OCI-LY7 (cell line): ENCODE data around the gene SULT1A4. TPM values are rescaled to one million over a fixed set of nuclear protein-coding genes. Genes with fewer than 3 reads are reported as not detected.
"Not testable (repeated sequence)": the region's sequence is repeated elsewhere in the genome, so short reads cannot be mapped to it uniquely, and the experiment has no call there.

Source experiments
- BruUV-seq: library from RNA; stranded (reverse); fragments of 400-500 nt; replicated peaks from 2 replicates; lab custom pipeline; 2021; lab: Mats Ljungman, UMichigan
- CTCF ChIA-PET: fragments of 300-600 bp; sonication (Branson Sonifier 250); formaldehyde crosslinking; loops from one replicate; lab custom pipeline; 2022; ENCODE audit warnings: antibody characterized with exemption; ENCODE audit not compliant: unreplicated experiment; lab: Charles Lee
- POLR2A ChIA-PET: fragments of 300-600 bp; sonication (Branson Sonifier 250); formaldehyde crosslinking; loops from one replicate; lab custom pipeline; 2022; ENCODE audit warnings: antibody characterized with exemption; lab: Charles Lee
- DNase-seq: peaks from one replicate; pipeline ENCODE4 v3.0.0-alpha.2; 2015; ENCODE audit warnings: low spot score
- H2AFZ ChIP-seq: fragments of 200-600 bp; sonication (generic), shearing (Covaris generic); 2 replicates; pipeline ENCODE4 v1.6.1; 2014; ENCODE audit warnings: mild to moderate bottlenecking, antibody characterized with exemption, low read length, moderate library complexity
- H3K27ac ChIP-seq: fragments of 200-600 bp; sonication (generic); 2 replicates; pipeline ENCODE4 v1.5.1; 2014; ENCODE audit warnings: mixed run types, low read depth, mild to moderate bottlenecking, moderate library complexity, low read length, inconsistent platforms; ENCODE audit not compliant: poor library complexity, severe bottlenecking
- H3K36me3 ChIP-seq: fragments of 200-600 bp; sonication (generic); 2 replicates; pipeline ENCODE4 v1.6.1; 2014; ENCODE audit warnings: mild to moderate bottlenecking, antibody characterized with exemption, low read length, moderate library complexity, mixed read lengths; ENCODE audit not compliant: insufficient read depth
- H3K4me1 ChIP-seq: fragments of 200-600 bp; sonication (generic); 2 replicates; pipeline ENCODE4 v1.5.1; 2014; ENCODE audit warnings: mild to moderate bottlenecking, low read length; ENCODE audit not compliant: insufficient read depth, poor library complexity, severe bottlenecking
- H3K4me2 ChIP-seq: fragments of 200-600 bp; sonication (generic); 2 replicates; pipeline ENCODE4 v1.6.1; 2014; ENCODE audit warnings: mild to moderate bottlenecking, low read length
- H3K4me3 ChIP-seq: fragments of 200-600 bp; sonication (generic); 2 replicates; pipeline ENCODE4 v1.5.1; 2014; ENCODE audit warnings: mild to moderate bottlenecking, low read depth, low read length; ENCODE audit not compliant: poor library complexity, severe bottlenecking
- H3K79me2 ChIP-seq: fragments of 200-600 bp; sonication (generic); 2 replicates; pipeline ENCODE4 v1.6.1; 2016; ENCODE audit warnings: low read depth, mild to moderate bottlenecking, low read length, moderate library complexity, mixed read lengths; ENCODE audit not compliant: insufficient read depth
- H3K9me2 ChIP-seq: fragments of 200-600 bp; sonication (generic); 2 replicates; pipeline ENCODE4 v1.6.1; 2016; ENCODE audit warnings: mild to moderate bottlenecking, low read length, mixed read lengths; ENCODE audit not compliant: insufficient read depth
- H3K9me3 ChIP-seq: fragments of 200-600 bp; sonication (generic); 2 replicates; pipeline ENCODE4 v1.6.1; 2014; ENCODE audit warnings: mild to moderate bottlenecking, mixed run types, low read length, mixed read lengths
- H4K20me1 ChIP-seq: fragments of 200-600 bp; sonication (generic); 2 replicates; pipeline ENCODE4 v1.6.1; 2014; ENCODE audit warnings: mild to moderate bottlenecking, antibody characterized with exemption, low read length, moderate library complexity, mixed read lengths; ENCODE audit not compliant: insufficient read depth
- intact Hi-C: fragments of 100-400 bp; cut with micrococcal nuclease; formaldehyde crosslinking; loops from one replicate; pipeline ENCODE4 v1.10.0; 2022; ENCODE audit not compliant: unreplicated experiment
- small RNA-seq: library from RNA; depleted of rRNA; stranded (forward); fragments of <200 nt; gene quantifications from one replicate; pipeline ENCODE3, GENCODE V24; 2014
- total RNA-seq, 2 experiments: library from RNA; depleted of rRNA in 1 of 2; stranded (reverse); fragments of >200 nt in 1 of 2; shearing (Covaris generic) in 1 of 2; gene quantifications; 2 replicates each; pipeline ENCODE4 v1.2.3, GENCODE V29; 2014 to 2022

SULT1A4 gene
- total RNA-seq, 2 experiments from 2014 or later, result 1.9 to 5.2 TPM

- H3K4me1 ChIP-seq, H3K4me3 ChIP-seq, DNase-seq, H3K36me3 ChIP-seq, BruUV-seq, H3K27ac ChIP-seq, H3K4me2 ChIP-seq, POLR2A ChIA-PET, H3K9me3 ChIP-seq, CTCF ChIA-PET, H2AFZ ChIP-seq, intact Hi-C loops, H4K20me1 ChIP-seq, H3K9me2 ChIP-seq, H3K79me2 ChIP-seq: not testable (repeated sequence)
These were observed 12.4 kb downstream of the SULT1A4 start for GRCh38 chr16:29472065-29472464.

GRCh38 chr16:29482276-29482675 is 22.6 kb downstream of the SULT1A4 start:
- H3K9me2 ChIP-seq, POLR2A ChIA-PET, H3K27ac ChIP-seq, DNase-seq, H3K79me2 ChIP-seq, H3K4me1 ChIP-seq, H3K4me2 ChIP-seq, CTCF ChIA-PET, H3K36me3 ChIP-seq, intact Hi-C loops, H4K20me1 ChIP-seq, H2AFZ ChIP-seq, H3K4me3 ChIP-seq, BruUV-seq, H3K9me3 ChIP-seq: not testable (repeated sequence)

GRCh38 chr16:29506308-29506707 is 46.6 kb downstream of the SULT1A4 start, which contains the start of gene NPIPB12:
Gene NPIPB12, minus strand, starts transcription at chr16:29506408.
- H3K27ac ChIP-seq, H3K9me3 ChIP-seq, H2AFZ ChIP-seq, H4K20me1 ChIP-seq, H3K36me3 ChIP-seq, H3K4me2 ChIP-seq, H3K79me2 ChIP-seq, intact Hi-C loops, BruUV-seq, POLR2A ChIA-PET, CTCF ChIA-PET, H3K4me3 ChIP-seq, H3K4me1 ChIP-seq, H3K9me2 ChIP-seq, DNase-seq: not testable (repeated sequence)

Small RNA genes within 50 kb of the gene (small RNA-seq; reads per million reads assigned to genes)
- not detected for gene AC133555.2

Other genes starting within 250 kb of the SULT1A4 start
- gene NPIPB11, start 53.2 kb upstream of the SULT1A4 start, total RNA-seq (2014; rRNA removed; shearing (Covaris generic)), result 0.60 and 1.8 TPM in 2 replicates
- 0.70 and 1.8 TPM in 2 replicates for gene NPIPB11, start 53.2 kb upstream of the SULT1A4 start, total RNA-seq (2022)
- gene BOLA2, start 5.6 kb upstream of the SULT1A4 start, total RNA-seq (2014; rRNA removed; shearing (Covaris generic)), result 47.6 and 55.7 TPM in 2 replicates
- gene BOLA2, start 5.6 kb upstream of the SULT1A4 start, total RNA-seq (2022), result 8.9 and 13.8 TPM in 2 replicates
- 13.4 and 19.2 TPM in 2 replicates for gene SLX1B, start 5.4 kb upstream of the SULT1A4 start, total RNA-seq (2014; rRNA removed; shearing (Covaris generic))
- gene SLX1B, start 5.4 kb upstream of the SULT1A4 start, total RNA-seq (2022), result 47.8 and 78.6 TPM in 2 replicates
- gene NPIPB12, start 46.5 kb downstream of the SULT1A4 start, total RNA-seq (2014; rRNA removed; shearing (Covaris generic)), result 63.6 and 68.7 TPM in 2 replicates
- gene NPIPB12, start 46.5 kb downstream of the SULT1A4 start, total RNA-seq (2022), result 152 and 170 TPM in 2 replicates
- gene SPN, start 203.3 kb downstream of the SULT1A4 start, total RNA-seq (2014; rRNA removed; shearing (Covaris generic)), result 43.6 and 59.4 TPM in 2 replicates
- 87.6 and 90.5 TPM in 2 replicates for gene SPN, start 203.3 kb downstream of the SULT1A4 start, total RNA-seq (2022)
- 9.4 and 10.6 TPM in 2 replicates for gene QPRT, start 219.3 kb downstream of the SULT1A4 start, total RNA-seq (2014; rRNA removed; shearing (Covaris generic))
- gene QPRT, start 219.3 kb downstream of the SULT1A4 start, total RNA-seq (2022), result 12.6 and 15.8 TPM in 2 replicates